Panc1 (cell line): ENCODE results near the gene IER5L. TPM values are rescaled to one million over a fixed set of nuclear protein-coding genes. Genes with fewer than 3 reads are reported as not detected.

Source experiments
- ATAC-seq: fragments of 200-7000 bp; cut with Tn5 transposase; 2 replicates; pipeline ENCODE4 v1.9.1; 2020; ENCODE audit warnings: mild to moderate bottlenecking, moderate library complexity
- Bru-seq: library from RNA; stranded (reverse); fragments of 400-500 nt; gene quantifications from one replicate; lab custom pipeline; 2021; lab: Mats Ljungman, UMichigan
- BruChase-seq, 2 experiments: library from RNA; stranded (reverse); fragments of 400-500 nt; gene quantifications; one replicate each; lab custom pipeline; 2021; lab: Mats Ljungman, UMichigan
- BruUV-seq: library from RNA; stranded (reverse); fragments of 400-500 nt; replicated peaks from 2 replicates; lab custom pipeline; 2021; lab: Mats Ljungman, UMichigan
- CTCF ChIA-PET: fragments of 300-600 bp; sonication (Branson Sonifier 250); formaldehyde crosslinking; loops from one replicate; lab custom pipeline; 2022; ENCODE audit warnings: antibody characterized with exemption; lab: Charles Lee
- POLR2A ChIA-PET: fragments of 300-600 bp; sonication (Branson Sonifier 250); formaldehyde crosslinking; loops from one replicate; lab custom pipeline; 2022; ENCODE audit warnings: antibody characterized with exemption; lab: Charles Lee
- DNase-seq: peaks from one replicate; pipeline ENCODE4 v3.0.0-alpha.2; 2010; ENCODE audit warnings: low read depth, low spot score
- H3K27ac ChIP-seq: 2 replicates; pipeline ENCODE4 v1.5.1; 2011; ENCODE audit warnings: mild to moderate bottlenecking, low read length, inconsistent platforms
- H3K27me3 ChIP-seq: fragments of 200-500 bp; sonication (Bioruptor generic); 2 replicates; pipeline ENCODE4 v1.6.0; 2014; ENCODE audit warnings: low read length, inconsistent platforms; ENCODE audit not compliant: control insufficient read depth, insufficient read depth
- H3K36me3 ChIP-seq: fragments of 200-500 bp; sonication (Bioruptor generic); 2 replicates; pipeline ENCODE4 v1.5.1; 2014; ENCODE audit warnings: inconsistent platforms, mild to moderate bottlenecking, low read length, moderate library complexity; ENCODE audit not compliant: control insufficient read depth, insufficient read depth
- H3K4me1 ChIP-seq: 2 replicates; pipeline ENCODE4 v1.5.1; 2011; ENCODE audit warnings: inconsistent platforms, mild to moderate bottlenecking, low read length, moderate library complexity; ENCODE audit not compliant: control insufficient read depth, insufficient read depth
- H3K4me3 ChIP-seq, 2 experiments: 2 replicates each; pipeline ENCODE4 v1.5.1; 2011 to 2012; ENCODE audit warnings: low read depth in 2 of 2, low read length in 2 of 2, mild to moderate bottlenecking in 2 of 2, inconsistent platforms in 1 of 2, moderate library complexity in 1 of 2
- H3K9me3 ChIP-seq: fragments of 200-500 bp; sonication (Bioruptor generic); 2 replicates; pipeline ENCODE4 v1.5.1; 2014; ENCODE audit warnings: low read depth, mild to moderate bottlenecking, inconsistent platforms, low read length, moderate library complexity; ENCODE audit not compliant: control insufficient read depth, insufficient read depth
- POLR2AphosphoS5 ChIP-seq: IDR thresholded peaks from 2 replicates; pipeline ENCODE4 v1.6.1; 2012; ENCODE audit warnings: mild to moderate bottlenecking, low read depth, low read length, moderate library complexity
- SIN3A ChIP-seq: IDR thresholded peaks from 2 replicates; pipeline ENCODE4 v1.6.1; 2012; ENCODE audit warnings: low read depth, mild to moderate bottlenecking, low read length, moderate library complexity, borderline replicate concordance; ENCODE audit not compliant: insufficient read depth
- TCF7L2 ChIP-seq: IDR thresholded peaks from 2 replicates; pipeline ENCODE4 v1.6.1; 2011; ENCODE audit warnings: mild to moderate bottlenecking, low read depth, low read length, inconsistent platforms
- in situ Hi-C: cut with HindIII; loops from 2 replicates; pipeline ENCODE4 v1.10.0; 2016; ENCODE audit warnings: low sequenced_read_pairs, low pct_unique_long_range_greater_than_20kb
- intact Hi-C: fragments of 100-400 bp; cut with micrococcal nuclease; formaldehyde crosslinking; loops from one replicate; pipeline ENCODE4 v1.10.0; 2022; ENCODE audit not compliant: unreplicated experiment
- long read RNA-seq: library from polyadenylated mRNA; unstranded; transcript quantifications from one replicate; pipeline ENCODE4 v2.0.0, GENCODE V29; 2021; ENCODE audit not compliant: unreplicated experiment
- polyA plus RNA-seq: library from polyadenylated mRNA; unstranded; fragments of >200 nt; gene quantifications from one replicate; pipeline ENCODE4 v1.2.1, GENCODE V29; 2012; ENCODE audit warnings: missing spikeins; ENCODE audit not compliant: insufficient read length
- total RNA-seq: library from RNA; stranded (reverse); gene quantifications from one replicate; pipeline ENCODE4 v1.2.1, GENCODE V29; 2021; ENCODE audit not compliant: unreplicated experiment
- TF ChIP-seq, protein P1 (sequence below): fragments of 450-650 bp; IDR thresholded peaks from 2 replicates; pipeline ENCODE4 v1.5.1; 2017; ENCODE audit warnings: mild to moderate bottlenecking
- TF ChIP-seq, protein P2 (sequence below), 2 experiments: IDR thresholded peaks; 2 replicates each; pipeline ENCODE4 v1.6.1; 2011 to 2012; ENCODE audit warnings: low read depth in 2 of 2, control low read depth in 1 of 2, low read length in 1 of 2, mild to moderate bottlenecking in 1 of 2, moderate library complexity in 1 of 2; ENCODE audit not compliant: insufficient read depth in 1 of 2

IER5L gene
- total RNA-seq (44.6 TPM), Bru-seq, nascent RNA (percentile 76 among the genes with signal in this experiment), BruChase-seq, experiment 1, labeled RNA remaining after a 2-hour chase (percentile 67 among the genes with signal in this experiment), BruChase-seq, experiment 2, labeled RNA remaining after a 6-hour chase (percentile 61 among the genes with signal in this experiment)
- polyA plus RNA-seq: 56.2 TPM
- long read RNA-seq, transcript IER5L-201 (1 exons, 2,711 nt): major isoform, 38 of 38 reads
- long read RNA-seq, partial matches to known transcripts: 0 of 38 reads
- long read RNA-seq, other reads (novel, unspliced or antisense): 0 of 38 reads

DNA sequence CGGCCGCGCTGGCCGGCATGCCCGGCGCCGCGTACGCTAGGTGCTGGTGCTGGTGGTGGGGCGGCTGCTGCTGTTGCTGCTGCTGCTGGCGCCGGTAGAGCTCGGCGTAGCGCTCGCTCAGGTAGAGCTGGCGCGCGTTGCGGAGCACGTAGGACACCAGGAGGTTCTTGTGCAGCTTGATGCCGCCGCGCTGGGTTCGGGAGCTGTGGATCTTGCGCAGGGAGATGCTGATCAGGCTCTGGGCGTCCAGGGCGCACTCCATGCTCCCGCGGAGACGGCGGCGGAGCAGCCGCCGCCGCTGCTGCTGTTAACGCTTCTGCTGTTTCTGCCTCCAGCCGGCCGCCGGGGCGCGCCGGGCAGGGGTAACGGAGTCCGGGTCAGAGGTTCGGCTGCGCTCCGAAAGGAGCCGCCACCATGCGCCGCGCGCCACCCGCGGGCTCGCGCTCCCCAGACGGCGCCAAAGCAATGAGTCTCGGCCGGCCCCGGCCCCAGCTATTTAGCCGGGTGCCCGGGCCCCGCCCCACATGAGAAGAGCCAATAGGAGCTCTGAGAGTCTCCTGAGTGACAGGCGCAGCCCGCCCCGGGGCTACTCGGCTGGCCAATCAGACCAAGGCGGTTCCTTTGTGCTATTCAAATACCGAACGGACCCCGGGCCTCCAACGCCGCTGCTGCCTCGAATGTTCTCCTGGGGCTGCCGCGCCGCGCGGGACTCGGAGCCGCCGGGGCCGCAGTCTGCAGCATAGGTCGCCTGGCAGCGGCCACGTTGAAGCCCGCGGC, at the start of gene IER5L:
Gene IER5L (minus strand): TSS at position 471 of the 777 bp plus-strand sequence. CDS start 209 bp downstream, at position 262.
- H3K9me3 ChIP-seq: no peaks in the 10 kb centered on the region
- intact Hi-C loops: loop anchor here (5.0 kb wide), 3 partner anchors 159 to 429 kb away; no protein-coding TSS in a partner anchor
- H3K27me3 ChIP-seq: no peaks in the 10 kb centered on the region
- TF ChIP-seq, protein P1, sequence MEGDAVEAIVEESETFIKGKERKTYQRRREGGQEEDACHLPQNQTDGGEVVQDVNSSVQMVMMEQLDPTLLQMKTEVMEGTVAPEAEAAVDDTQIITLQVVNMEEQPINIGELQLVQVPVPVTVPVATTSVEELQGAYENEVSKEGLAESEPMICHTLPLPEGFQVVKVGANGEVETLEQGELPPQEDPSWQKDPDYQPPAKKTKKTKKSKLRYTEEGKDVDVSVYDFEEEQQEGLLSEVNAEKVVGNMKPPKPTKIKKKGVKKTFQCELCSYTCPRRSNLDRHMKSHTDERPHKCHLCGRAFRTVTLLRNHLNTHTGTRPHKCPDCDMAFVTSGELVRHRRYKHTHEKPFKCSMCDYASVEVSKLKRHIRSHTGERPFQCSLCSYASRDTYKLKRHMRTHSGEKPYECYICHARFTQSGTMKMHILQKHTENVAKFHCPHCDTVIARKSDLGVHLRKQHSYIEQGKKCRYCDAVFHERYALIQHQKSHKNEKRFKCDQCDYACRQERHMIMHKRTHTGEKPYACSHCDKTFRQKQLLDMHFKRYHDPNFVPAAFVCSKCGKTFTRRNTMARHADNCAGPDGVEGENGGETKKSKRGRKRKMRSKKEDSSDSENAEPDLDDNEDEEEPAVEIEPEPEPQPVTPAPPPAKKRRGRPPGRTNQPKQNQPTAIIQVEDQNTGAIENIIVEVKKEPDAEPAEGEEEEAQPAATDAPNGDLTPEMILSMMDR: peak; percentile 0; the same call in 1 of the 2 replicates
- TF ChIP-seq, protein P2, sequence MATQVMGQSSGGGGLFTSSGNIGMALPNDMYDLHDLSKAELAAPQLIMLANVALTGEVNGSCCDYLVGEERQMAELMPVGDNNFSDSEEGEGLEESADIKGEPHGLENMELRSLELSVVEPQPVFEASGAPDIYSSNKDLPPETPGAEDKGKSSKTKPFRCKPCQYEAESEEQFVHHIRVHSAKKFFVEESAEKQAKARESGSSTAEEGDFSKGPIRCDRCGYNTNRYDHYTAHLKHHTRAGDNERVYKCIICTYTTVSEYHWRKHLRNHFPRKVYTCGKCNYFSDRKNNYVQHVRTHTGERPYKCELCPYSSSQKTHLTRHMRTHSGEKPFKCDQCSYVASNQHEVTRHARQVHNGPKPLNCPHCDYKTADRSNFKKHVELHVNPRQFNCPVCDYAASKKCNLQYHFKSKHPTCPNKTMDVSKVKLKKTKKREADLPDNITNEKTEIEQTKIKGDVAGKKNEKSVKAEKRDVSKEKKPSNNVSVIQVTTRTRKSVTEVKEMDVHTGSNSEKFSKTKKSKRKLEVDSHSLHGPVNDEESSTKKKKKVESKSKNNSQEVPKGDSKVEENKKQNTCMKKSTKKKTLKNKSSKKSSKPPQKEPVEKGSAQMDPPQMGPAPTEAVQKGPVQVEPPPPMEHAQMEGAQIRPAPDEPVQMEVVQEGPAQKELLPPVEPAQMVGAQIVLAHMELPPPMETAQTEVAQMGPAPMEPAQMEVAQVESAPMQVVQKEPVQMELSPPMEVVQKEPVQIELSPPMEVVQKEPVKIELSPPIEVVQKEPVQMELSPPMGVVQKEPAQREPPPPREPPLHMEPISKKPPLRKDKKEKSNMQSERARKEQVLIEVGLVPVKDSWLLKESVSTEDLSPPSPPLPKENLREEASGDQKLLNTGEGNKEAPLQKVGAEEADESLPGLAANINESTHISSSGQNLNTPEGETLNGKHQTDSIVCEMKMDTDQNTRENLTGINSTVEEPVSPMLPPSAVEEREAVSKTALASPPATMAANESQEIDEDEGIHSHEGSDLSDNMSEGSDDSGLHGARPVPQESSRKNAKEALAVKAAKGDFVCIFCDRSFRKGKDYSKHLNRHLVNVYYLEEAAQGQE (IDR thresholded peaks at IDR 0.05; ENCODE audit: insufficient read depth in 1 of 2, low read depth in 2 of 2, low read length in 1 of 2): no peak
- TF ChIP-seq POLR2AphosphoS5 (peak; percentile 100), SIN3A (peak; percentile 61; the same call in 1 of the 2 replicates), TCF7L2 (peak; percentile 100)
- ChIA-PET CTCF (interaction anchor here (0.5 to 1.0 kb wide), 3 partner anchors 156 to 437 kb away, joined by 3 to 6 read pairs (median 4); no protein-coding TSS in a partner anchor), POLR2A (interaction anchor here (0.5 to 0.7 kb wide), 5 partner anchors 158 to 462 kb away, joined by 3 to 10 read pairs (median 4); no protein-coding TSS in a partner anchor)
- H3K4me1 ChIP-seq: peaks cover 17% of the 10 kb centered on the region
- in situ Hi-C loops: no loop called here
- no peaks in the 10 kb centered on the region; the same call in 1 of the 2 replicates for H3K36me3 ChIP-seq
- peak within 1 kb of the TSS; percentile 74 to 81 for H3K4me3 ChIP-seq
- ATAC-seq (peak; percentile 84), DNase-seq (no peak)
- H3K27ac ChIP-seq: peak within 1 kb of the TSS; percentile 95; the same call in 1 of the 2 replicates
- no TSS peak for BruUV-seq

DNA sequence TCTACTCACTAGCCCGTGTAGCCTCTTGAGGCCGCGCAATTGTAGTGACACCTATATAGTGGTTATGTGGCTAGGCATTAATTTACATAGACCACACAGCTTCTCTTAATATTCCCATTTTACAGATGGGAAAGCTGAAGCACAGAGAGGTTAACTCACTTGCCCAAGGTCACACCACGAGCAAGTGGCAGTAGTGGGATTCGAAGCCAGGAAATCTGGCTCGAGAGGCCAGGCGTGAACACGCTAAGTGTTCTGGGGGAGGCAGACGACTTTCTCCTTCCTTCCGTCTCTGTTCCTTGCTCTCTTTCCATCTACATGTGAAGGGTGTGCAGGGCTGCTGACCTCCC, 49.8 kb upstream of the IER5L start:
- ATAC-seq: no peak
- intact Hi-C loops: no loop called here

More for the DNA sequence above, 49.8 kb upstream of the IER5L start:
- CTCF ChIA-PET: interaction anchor here (0.6 kb wide), 1 partner anchor 153 kb away, joined by 3 read pairs; no protein-coding TSS in a partner anchor
- Histone ChIP-seq H3K4me3 (no peak overlapping the region), H3K9me3 (no peaks in the 10 kb centered on the region), H3K36me3 (no peaks in the 10 kb centered on the region), H3K27ac (no peak overlapping the region), H3K4me1 (no peaks in the 10 kb centered on the region), H3K27me3 (no peaks in the 10 kb centered on the region)
- TF ChIP-seq SIN3A: no peak
- TF ChIP-seq POLR2AphosphoS5: no peak
- TF ChIP-seq TCF7L2: no peak
- TF ChIP-seq, protein P2 (IDR thresholded peaks at IDR 0.05; ENCODE audit: insufficient read depth in 1 of 2, low read depth in 2 of 2, low read length in 1 of 2): no peak
- TF ChIP-seq, protein P1: no peak
- BruUV-seq: no TSS peak
- no peak for DNase-seq
- POLR2A ChIA-PET: interaction anchor here (0.6 kb wide), 1 partner anchor 9 kb away, joined by 7 read pairs; no protein-coding TSS in a partner anchor
- in situ Hi-C loops: no loop called here
